Hypothalamus (tissue), 51 donors: Measurements from ENCODE around the gene GLUL.
"Not testable (repeated sequence)": the region's sequence is repeated elsewhere in the genome, so short reads cannot be mapped to it uniquely, and the experiment has no call there.

Experiments used
- DNase-seq, 51 donors: peaks; one replicate each; lab custom pipeline; 2025; lab: John Stamatoyannopoulos, UW

The GLUL gene

GRCh38 chr1:182370532-182370931, 21.1 kb downstream of the GLUL start:
- no peak for DNase-seq

- DNase-seq, result no peak
These were observed 22.7 kb downstream of the GLUL start for GRCh38 chr1:182368903-182369302.

DNA sequence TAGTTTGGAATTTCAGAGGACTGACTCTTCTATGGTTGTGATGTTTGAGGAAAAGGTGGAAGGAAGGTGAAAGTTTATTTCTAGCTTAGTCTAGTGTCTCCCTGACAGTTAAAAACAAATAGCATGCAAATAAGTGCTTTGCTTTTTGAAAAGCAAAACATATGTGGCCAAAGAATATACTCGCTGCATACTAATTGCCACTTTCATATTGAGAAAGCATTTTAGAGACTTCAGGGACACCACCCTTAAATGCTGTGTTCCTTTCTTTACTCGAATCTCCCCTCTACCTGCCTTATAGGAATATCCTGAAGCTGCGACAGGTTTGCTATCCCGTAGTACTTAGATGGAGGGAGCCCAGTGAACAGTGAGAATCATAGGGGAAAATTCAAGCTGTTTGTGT, 23.2 kb downstream of the GLUL start:
- no peak for DNase-seq

DNA sequence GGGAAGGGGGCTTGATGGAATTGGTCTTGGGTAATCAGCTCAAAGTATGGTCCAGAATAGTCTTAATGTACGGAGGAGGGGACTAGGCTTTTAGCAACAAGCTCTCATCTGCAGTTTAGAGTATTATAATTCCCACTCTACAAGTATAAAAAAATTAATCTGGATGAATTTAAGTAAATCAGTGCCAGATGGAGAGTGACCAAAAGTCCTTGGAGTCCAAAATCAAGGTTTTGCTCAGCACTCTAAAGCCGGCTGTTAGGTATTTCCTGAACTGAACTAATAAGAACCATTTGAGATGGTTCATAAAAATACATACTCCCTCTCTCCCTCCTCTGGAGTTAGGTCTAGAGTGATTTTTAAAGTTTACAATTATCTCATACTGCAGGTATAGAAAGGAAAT, 23.7 kb downstream of the GLUL start:
- DNase-seq, result no peak

DNA sequence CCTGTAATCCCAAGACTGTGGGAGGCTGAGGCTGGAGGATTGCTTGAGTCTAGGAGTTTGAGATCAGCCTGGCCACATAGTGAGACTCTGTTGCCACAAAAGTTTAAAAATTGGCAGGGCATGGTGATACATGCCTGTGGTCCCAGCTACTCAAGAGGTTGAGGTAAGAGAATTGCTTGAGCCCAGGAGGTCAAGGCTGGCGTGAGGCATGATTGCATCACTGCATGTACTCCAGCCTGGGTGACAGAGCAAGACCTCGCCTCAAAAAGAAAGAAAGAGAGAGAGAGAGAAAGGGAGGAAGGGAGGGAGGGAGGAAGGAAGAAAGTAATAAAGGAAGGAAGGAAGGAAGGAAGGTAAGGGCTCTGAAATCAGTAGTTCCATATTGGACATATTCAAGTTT, 25.0 kb downstream of the GLUL start:
- DNase-seq, result no peak

GRCh38 chr1:182359645-182360044, 31.9 kb downstream of the GLUL start:
- no peak for DNase-seq

DNA sequence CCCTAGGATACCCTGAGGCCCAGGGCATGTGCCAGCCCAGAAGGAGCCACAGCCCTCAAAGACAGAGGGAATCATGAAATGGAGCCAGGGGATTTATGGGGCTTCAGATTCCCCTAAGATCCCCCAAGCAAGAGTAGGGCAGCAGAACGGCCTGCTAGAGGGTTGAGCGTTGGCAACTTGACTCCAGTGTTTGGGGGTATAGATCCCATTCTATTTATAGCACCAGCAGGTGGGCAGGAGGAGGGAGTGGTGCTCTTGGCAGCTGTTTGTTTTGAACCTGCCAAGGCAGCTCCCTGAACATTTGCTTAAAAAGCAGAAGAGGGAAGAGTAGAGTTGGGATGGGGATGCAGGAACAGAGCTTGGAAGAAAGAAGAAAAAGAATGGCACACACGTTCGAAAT, 33.7 kb downstream of the GLUL start:
- DNase-seq, result no peak

- no peak for DNase-seq
These were observed 34.4 kb downstream of the GLUL start for GRCh38 chr1:182357171-182357570.

DNA sequence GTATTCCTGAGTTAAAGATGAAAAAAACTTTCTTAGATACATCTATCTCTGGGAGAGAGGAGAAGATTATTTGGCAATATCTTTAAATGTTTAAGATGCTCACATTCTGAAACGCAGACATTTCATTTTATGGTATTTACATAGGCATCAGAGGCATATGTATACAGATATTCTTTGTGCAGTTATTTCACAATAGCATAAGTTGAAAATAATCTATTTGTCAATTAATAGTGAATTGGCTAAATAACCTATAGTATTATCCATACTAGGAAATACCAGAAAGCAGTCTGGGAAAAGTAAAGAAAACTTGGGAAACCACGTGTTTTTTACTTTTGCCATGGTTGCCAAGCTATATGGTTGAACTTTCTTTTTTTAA, 35.9 kb downstream of the GLUL start:
- no peak for DNase-seq

GRCh38 chr1:182351790-182352364, 39.7 kb downstream of the GLUL start:
- DNase-seq, result peak in 6 of 51 donors; percentile 2 to 39 (median 10)

- DNase-seq, result no peak
These were observed 40.8 kb downstream of the GLUL start for GRCh38 chr1:182350839-182351238.

GRCh38 chr1:182348961-182349747, 42.4 kb downstream of the GLUL start:
- peak in 5 of 51 donors; percentile 7 to 22 (median 8) for DNase-seq

GRCh38 chr1:182347019-182347418, 44.6 kb downstream of the GLUL start:
- no peak for DNase-seq

GRCh38 chr1:182340233-182341058, 51.1 kb downstream of the GLUL start:
- no peak for DNase-seq

DNA sequence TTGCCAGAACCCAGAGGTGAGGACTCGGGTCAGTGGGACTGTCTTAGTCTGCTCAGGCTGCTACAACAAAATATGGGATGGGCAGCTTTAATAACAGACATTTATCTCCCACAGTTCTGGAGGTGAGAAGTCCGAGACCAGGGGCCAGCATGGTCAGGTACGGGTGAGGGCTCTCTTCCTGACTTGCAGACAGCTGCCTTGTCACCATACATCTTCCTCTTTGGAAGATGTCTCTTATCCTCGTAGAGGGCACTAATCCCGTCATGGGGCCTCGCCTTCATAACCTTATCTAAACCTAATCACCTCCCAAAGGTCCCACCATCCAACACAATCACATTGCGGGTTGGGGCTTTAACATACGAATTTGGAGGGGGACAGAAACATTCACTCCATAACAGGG, 51.9 kb downstream of the GLUL start:
- no peak for DNase-seq

- no peak for DNase-seq
These were observed 52.7 kb downstream of the GLUL start for GRCh38 chr1:182338806-182339370.

- DNase-seq, result no peak
These were observed 53.6 kb downstream of the GLUL start for GRCh38 chr1:182337736-182338571.

DNA sequence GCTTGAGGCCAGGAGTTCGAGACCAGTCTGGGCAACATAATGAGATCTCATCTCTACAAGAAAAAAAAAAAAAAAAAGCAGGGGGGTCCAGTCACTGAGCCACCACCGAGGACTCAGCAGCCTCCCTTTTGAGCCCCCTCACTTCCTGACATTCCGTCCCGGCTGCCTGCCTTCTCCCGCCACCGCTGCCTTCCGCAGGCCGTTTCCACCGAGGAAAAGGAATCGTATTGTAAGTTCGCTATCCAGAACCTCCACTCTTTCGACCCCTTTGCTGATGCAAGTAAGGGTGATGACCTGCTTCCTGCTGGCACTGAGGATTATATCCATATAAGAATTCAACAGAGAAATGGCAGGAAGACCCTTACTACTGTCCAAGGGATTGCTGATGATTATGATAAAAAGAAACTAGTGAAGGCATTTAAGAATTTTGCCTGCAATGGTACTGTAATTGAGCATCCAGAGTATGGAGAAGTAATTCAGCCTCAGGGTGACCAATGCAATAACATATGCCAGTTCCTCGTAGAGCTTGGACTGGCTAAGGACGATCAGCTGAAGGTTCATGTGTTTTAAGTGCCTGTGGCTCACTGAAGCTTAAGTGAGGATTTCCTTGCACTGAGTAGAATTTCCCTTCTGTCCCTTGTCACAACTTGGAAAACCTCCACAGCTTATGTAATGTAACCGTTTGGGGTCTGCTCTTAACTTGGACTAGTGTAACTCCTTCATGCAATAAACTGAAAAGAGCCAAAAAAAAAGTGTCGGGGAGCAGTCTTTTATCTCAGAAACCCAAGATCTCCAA, 55.6 kb downstream of the GLUL start:
- no peak for DNase-seq

GRCh38 chr1:182333071-182333571, 58.5 kb downstream of the GLUL start:
- not testable (repeated sequence) for DNase-seq
